HS-5 (cell line): Measurements from ENCODE around the gene SETD1B.
"Not testable (repeated sequence)": the region's sequence is repeated elsewhere in the genome, so short reads cannot be mapped to it uniquely, and the experiment has no call there.

Experiments used
- DNase-seq: peaks from one replicate; pipeline ENCODE4 v3.0.0-alpha.2; 2012; ENCODE audit warnings: low read depth

Gene SETD1B

GRCh38 chr12:121857322-121858246 is 53.8 kb downstream of the SETD1B start:
- no peak for DNase-seq

- DNase-seq: no peak
These were observed 54.5 kb downstream of the SETD1B start for GRCh38 chr12:121858318-121858661.

- DNase-seq: no peak
These were observed 55.1 kb downstream of the SETD1B start, which contains the start of gene HPD for GRCh38 chr12:121858662-121859572. Gene HPD (minus strand): TSS chr12:121858859. CDS start chr12:121858823, 36 bp downstream.

- no peak for DNase-seq
These were observed 56.4 kb downstream of the SETD1B start for GRCh38 chr12:121860257-121860656.

- DNase-seq: not testable (repeated sequence)
These were observed 56.9 kb downstream of the SETD1B start for GRCh38 chr12:121860699-121861098.

- DNase-seq: no peak
These were observed 57.9 kb downstream of the SETD1B start for GRCh38 chr12:121861636-121862254.

GRCh38 chr12:121866331-121866730 is 62.5 kb downstream of the SETD1B start:
- no peak for DNase-seq

- not testable (repeated sequence) for DNase-seq
These were observed 65.4 kb downstream of the SETD1B start for GRCh38 chr12:121869229-121869628.

- no peak for DNase-seq
These were observed 67.7 kb downstream of the SETD1B start for GRCh38 chr12:121871467-121871866.

GRCh38 chr12:121872546-121873215 is 68.9 kb downstream of the SETD1B start:
- DNase-seq: peak; percentile 87

- DNase-seq: no peak
These were observed 69.4 kb downstream of the SETD1B start for GRCh38 chr12:121873216-121873569.

- no peak for DNase-seq
These were observed 70.3 kb downstream of the SETD1B start for GRCh38 chr12:121874071-121874470.

GRCh38 chr12:121875582-121875981 is 71.8 kb downstream of the SETD1B start:
- DNase-seq: no peak

GRCh38 chr12:121876080-121876447 is 72.3 kb downstream of the SETD1B start:
- DNase-seq: not testable (repeated sequence)
